Measurements from ENCODE around the gene FREM2. TPM values are rescaled to one million over a fixed set of nuclear protein-coding genes. Genes with fewer than 3 reads are reported as not detected.

The FREM2 gene
- total RNA-seq, 1 donor from 2014 or later, result 2.8 TPM

DNA sequence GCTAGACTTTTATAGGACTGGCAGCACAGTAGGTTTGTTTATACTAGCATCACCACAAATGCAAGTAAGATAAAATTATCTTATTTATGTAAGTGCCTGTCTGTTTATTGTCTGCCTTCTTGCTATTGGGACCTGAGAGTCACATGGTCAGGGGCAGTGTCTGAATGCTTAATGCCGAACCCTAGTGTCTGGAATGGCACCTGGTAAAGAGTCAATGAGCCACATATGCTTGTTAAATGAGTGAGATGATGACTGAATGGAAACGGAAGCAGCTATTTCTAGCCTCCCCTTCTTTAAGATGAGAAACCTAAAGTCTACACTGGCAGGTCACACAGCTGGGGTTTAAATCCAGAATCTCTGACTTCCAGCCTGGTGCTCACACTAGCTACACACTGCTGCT lies 211.6 kb downstream of the FREM2 start:
- no peaks in the 10 kb centered on the region for H3K4me1 ChIP-seq (ENCODE audit: insufficient read depth, low read length)
- H3K4me2 ChIP-seq (ENCODE audit: low read length), result no peak overlapping the region
- no peak for TF ChIP-seq CTCF (IDR thresholded peaks at IDR 0.05; ENCODE audit: insufficient read depth, low read depth, low read length)
- TF ChIP-seq EZH2 (IDR thresholded peaks at IDR 0.05; ENCODE audit: insufficient read depth, low read length), result no peak
- H3K9me3 Mint-ChIP-seq (ENCODE audit: unreplicated experiment), result no peaks in the 10 kb centered on the region
- no peaks in the 10 kb centered on the region for H4K20me1 ChIP-seq (ENCODE audit: insufficient read depth, low read length)
- no peaks in the 10 kb centered on the region for H3K4me1 Mint-ChIP-seq (ENCODE audit: low read depth, unreplicated experiment)
- H3K27me3 ChIP-seq (ENCODE audit: insufficient read depth, low read length), result no peaks in the 10 kb centered on the region
- H3K4me3 Mint-ChIP-seq (ENCODE audit: unreplicated experiment), result no peak overlapping the region
- no peak overlapping the region for H3K4me3 ChIP-seq (ENCODE audit: insufficient read depth, low read depth, low read length)
- H3K27me3 Mint-ChIP-seq (ENCODE audit: low read depth, unreplicated experiment), result no peaks in the 10 kb centered on the region
- DNase-seq (ENCODE audit: low read depth) (no peak), FAIRE-seq (no peak)
- no peak overlapping the region for H3K27ac ChIP-seq (ENCODE audit: low read depth, low read length)
- H3K9me3 ChIP-seq (ENCODE audit: insufficient read depth, low read depth, low read length), result no peaks in the 10 kb centered on the region
- H3K36me3 ChIP-seq (ENCODE audit: insufficient read depth, low read length), result no peaks in the 10 kb centered on the region
- no peak overlapping the region for H2AFZ ChIP-seq (ENCODE audit: low read depth, low read length)
- H3K27ac Mint-ChIP-seq (ENCODE audit: unreplicated experiment), result no peak overlapping the region
- H3K79me2 ChIP-seq (ENCODE audit: insufficient read depth, low read length), result no peaks in the 10 kb centered on the region
- H3K36me3 Mint-ChIP-seq (ENCODE audit: low read depth, unreplicated experiment), result no peaks in the 10 kb centered on the region
- no peak overlapping the region for H3K9ac ChIP-seq (ENCODE audit: low read length)

DNA sequence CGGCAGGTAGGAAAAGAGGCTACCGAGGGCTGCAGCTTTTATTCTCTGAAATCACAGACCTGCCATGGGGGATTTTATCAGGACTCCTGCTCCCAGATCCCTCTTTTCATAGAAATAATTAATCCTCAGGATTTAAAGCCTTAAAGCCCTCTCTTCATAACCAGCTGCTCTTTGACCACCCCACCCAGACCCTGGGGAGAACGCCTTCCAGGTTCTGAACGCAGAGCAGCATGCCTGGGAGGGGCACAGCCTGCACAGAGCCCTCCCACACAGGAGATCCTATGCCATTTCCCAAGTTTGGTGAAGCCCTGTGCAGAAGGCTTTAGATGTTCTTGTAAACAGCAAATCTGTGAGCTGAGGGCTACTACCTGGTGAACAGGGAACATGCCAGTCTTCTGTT lies 212.7 kb downstream of the FREM2 start:
- DNase-seq (ENCODE audit: low read depth), result no peak
- Mint-ChIP-seq H3K9me3 (ENCODE audit: unreplicated experiment) (no peaks in the 10 kb centered on the region), H3K27me3 (ENCODE audit: low read depth, unreplicated experiment) (no peaks in the 10 kb centered on the region), H3K4me1 (ENCODE audit: low read depth, unreplicated experiment) (no peaks in the 10 kb centered on the region), H3K27ac (ENCODE audit: unreplicated experiment) (no peak overlapping the region), H3K4me3 (ENCODE audit: unreplicated experiment) (no peak overlapping the region), H3K36me3 (ENCODE audit: low read depth, unreplicated experiment) (no peaks in the 10 kb centered on the region)
- no peaks in the 10 kb centered on the region for H3K79me2 ChIP-seq (ENCODE audit: insufficient read depth, low read length)
- no peak overlapping the region for H3K27ac ChIP-seq (ENCODE audit: low read depth, low read length)
- no peak overlapping the region for H3K4me3 ChIP-seq (ENCODE audit: insufficient read depth, low read depth, low read length)
- FAIRE-seq, result no peak
- no peaks in the 10 kb centered on the region for H3K36me3 ChIP-seq (ENCODE audit: insufficient read depth, low read length)
- no peaks in the 10 kb centered on the region for H3K27me3 ChIP-seq (ENCODE audit: insufficient read depth, low read length)
- no peak overlapping the region for H3K4me2 ChIP-seq (ENCODE audit: low read length)
- no peak for TF ChIP-seq CTCF (IDR thresholded peaks at IDR 0.05; ENCODE audit: insufficient read depth, low read depth, low read length)
- no peak for TF ChIP-seq EZH2 (IDR thresholded peaks at IDR 0.05; ENCODE audit: insufficient read depth, low read length)
- no peaks in the 10 kb centered on the region for H3K9me3 ChIP-seq (ENCODE audit: insufficient read depth, low read depth, low read length)
- H3K9ac ChIP-seq (ENCODE audit: low read length), result no peak overlapping the region
- no peak overlapping the region for H2AFZ ChIP-seq (ENCODE audit: low read depth, low read length)
- no peaks in the 10 kb centered on the region for H3K4me1 ChIP-seq (ENCODE audit: insufficient read depth, low read length)
- no peaks in the 10 kb centered on the region for H4K20me1 ChIP-seq (ENCODE audit: insufficient read depth, low read length)

GRCh38 chr13:38900188-38900587 lies 213.3 kb downstream of the FREM2 start:
- Histone ChIP-seq H4K20me1 (ENCODE audit: insufficient read depth, low read length) (no peaks in the 10 kb centered on the region), H3K4me3 (ENCODE audit: insufficient read depth, low read depth, low read length) (no peak overlapping the region), H3K4me1 (ENCODE audit: insufficient read depth, low read length) (no peaks in the 10 kb centered on the region), H3K36me3 (ENCODE audit: insufficient read depth, low read length) (no peaks in the 10 kb centered on the region), H3K27me3 (ENCODE audit: insufficient read depth, low read length) (no peaks in the 10 kb centered on the region), H3K9ac (ENCODE audit: low read length) (no peak overlapping the region), H2AFZ (ENCODE audit: low read depth, low read length) (no peak overlapping the region), H3K9me3 (ENCODE audit: insufficient read depth, low read depth, low read length) (no peaks in the 10 kb centered on the region), H3K27ac (ENCODE audit: low read depth, low read length) (no peak overlapping the region), H3K79me2 (ENCODE audit: insufficient read depth, low read length) (no peaks in the 10 kb centered on the region), H3K4me2 (ENCODE audit: low read length) (no peak overlapping the region)
- TF ChIP-seq EZH2 (IDR thresholded peaks at IDR 0.05; ENCODE audit: insufficient read depth, low read length), result no peak
- peak; percentile 16 for TF ChIP-seq CTCF (IDR thresholded peaks at IDR 0.05; ENCODE audit: insufficient read depth, low read depth, low read length)
- no peak for DNase-seq (ENCODE audit: low read depth)
- H3K36me3 Mint-ChIP-seq (ENCODE audit: low read depth, unreplicated experiment), result no peaks in the 10 kb centered on the region
- no peak overlapping the region for H3K4me3 Mint-ChIP-seq (ENCODE audit: unreplicated experiment)
- no peak for FAIRE-seq
- H3K9me3 Mint-ChIP-seq (ENCODE audit: unreplicated experiment), result no peaks in the 10 kb centered on the region
- no peak overlapping the region for H3K27ac Mint-ChIP-seq (ENCODE audit: unreplicated experiment)
- H3K27me3 Mint-ChIP-seq (ENCODE audit: low read depth, unreplicated experiment), result no peaks in the 10 kb centered on the region
- H3K4me1 Mint-ChIP-seq (ENCODE audit: low read depth, unreplicated experiment), result no peaks in the 10 kb centered on the region

Data from astrocyte (in vitro differentiated cells and primary cell).